GM19463 (cell line): ENCODE results near the gene CYFIP2.

Experiments used
- ATAC-seq: cut with Tn5 transposase; IDR thresholded peaks from one replicate; pipeline ENCODE4 v1.9.1; 2021; ENCODE audit warnings: mild to moderate bottlenecking, moderate library complexity; ENCODE audit not compliant: unreplicated experiment

The CYFIP2 gene

GRCh38 chr5:157312492-157312891 is 46.6 kb downstream of the CYFIP2 start:
- peak; percentile 85 for ATAC-seq

GRCh38 chr5:157322581-157322980 is 56.7 kb downstream of the CYFIP2 start:
- ATAC-seq, result no peak

GRCh38 chr5:157323107-157323706 is 57.3 kb downstream of the CYFIP2 start:
- ATAC-seq, result no peak

- ATAC-seq, result no peak
These were observed 58.3 kb downstream of the CYFIP2 start for GRCh38 chr5:157324237-157324636.

- no peak for ATAC-seq
These were observed 60.6 kb downstream of the CYFIP2 start for GRCh38 chr5:157326440-157327005.

GRCh38 chr5:157327771-157328170 is 61.8 kb downstream of the CYFIP2 start:
- ATAC-seq, result no peak

GRCh38 chr5:157328277-157328912 is 62.5 kb downstream of the CYFIP2 start:
- peak; percentile 97 for ATAC-seq

GRCh38 chr5:157331807-157332206 is 65.9 kb downstream of the CYFIP2 start:
- no peak for ATAC-seq

GRCh38 chr5:157335534-157336422 is 69.9 kb downstream of the CYFIP2 start:
- ATAC-seq, result no peak

- ATAC-seq, result no peak
These were observed 70.5 kb downstream of the CYFIP2 start for GRCh38 chr5:157336423-157336744.

GRCh38 chr5:157339409-157339808 is 73.5 kb downstream of the CYFIP2 start:
- no peak for ATAC-seq

GRCh38 chr5:157342822-157343402 is 77.0 kb downstream of the CYFIP2 start:
- ATAC-seq, result no peak

GRCh38 chr5:157343842-157344790 is 78.2 kb downstream of the CYFIP2 start:
- ATAC-seq, result no peak

- no peak for ATAC-seq
These were observed 79.1 kb downstream of the CYFIP2 start for GRCh38 chr5:157345067-157345466.

- ATAC-seq, result no peak
These were observed 79.6 kb downstream of the CYFIP2 start for GRCh38 chr5:157345485-157345884.

- ATAC-seq, result no peak
These were observed 81.6 kb downstream of the CYFIP2 start for GRCh38 chr5:157347301-157348048.

- no peak for ATAC-seq
These were observed 82.1 kb downstream of the CYFIP2 start for GRCh38 chr5:157348049-157348400.

GRCh38 chr5:157350939-157351801 is 85.2 kb downstream of the CYFIP2 start:
- peak; percentile 79 for ATAC-seq

GRCh38 chr5:157351802-157352092 is 85.8 kb downstream of the CYFIP2 start:
- ATAC-seq, result no peak
